HepG2 (cell line): Measurements from ENCODE around the gene QSOX2. TPM values are rescaled to one million over a fixed set of nuclear protein-coding genes. Genes with fewer than 3 reads are reported as not detected.

Experiments
- ATAC-seq: fragments of 200-7000 bp; cut with Tn5 transposase; 3 replicates; pipeline ENCODE4 v1.9.1; 2020; ENCODE audit warnings: mild to moderate bottlenecking, moderate library complexity
- BruUV-seq: library from RNA; stranded (reverse); fragments of 400-500 nt; replicated peaks from 2 replicates; lab custom pipeline; 2021; lab: Mats Ljungman, UMichigan
- CTCF ChIA-PET: fragments of 300-600 bp; formaldehyde crosslinking; extraction: SDS; loops from one replicate; lab custom pipeline; 2021; ENCODE audit warnings: low total read pairs, inconsistent platforms, low intra/inter-chr PET ratio; lab: Yijun Ruan, JAX
- POLR2A ChIA-PET: fragments of 350-600 bp; sonication (Branson Sonifier 250); formaldehyde crosslinking; loops from one replicate; lab custom pipeline; 2020; ENCODE audit warnings: antibody characterized with exemption, inconsistent platforms; lab: Yijun Ruan, JAX
- DNase-seq: peaks from one replicate; pipeline ENCODE4 v3.0.0-alpha.2; 2015; ENCODE audit warnings: low spot score
- FAIRE-seq: peaks from 3 replicates; lab custom pipeline; 2011; peaks lifted over from hg19 to GRCh38; lab: Jason Lieb, UNC
- H2AFZ ChIP-seq: one replicate; pipeline ENCODE4 v1.6.1; 2011; ENCODE audit warnings: low read length, inconsistent platforms
- H3K27ac ChIP-seq: fragments of 300-600 bp; 3 replicates; pipeline ENCODE4 v1.8.0; 2011; ENCODE audit warnings: mixed run types, mild to moderate bottlenecking, mixed read lengths, low read length, inconsistent platforms; ENCODE audit not compliant: insufficient read depth; ENCODE audit errors: extremely low read length
- H3K27me3 ChIP-seq, 2 experiments: fragments of 200-600 bp in 1 of 2; 2 replicates in 1 of 2; 3 replicates in 1 of 2; pipeline versions ENCODE4 v1.6.0 to v1.8.0; 2011; ENCODE audit warnings: low read length in 2 of 2, mild to moderate bottlenecking in 2 of 2, moderate library complexity in 2 of 2, inconsistent platforms in 1 of 2; ENCODE audit not compliant: insufficient read depth in 2 of 2, control insufficient read depth in 1 of 2
- H3K36me3 ChIP-seq, 2 experiments: fragments of 200-600 bp in 1 of 2; replicated peaks in 1 of 2; 2 replicates in 1 of 2; 3 replicates in 1 of 2; pipeline versions ENCODE4 v1.5.1 to v1.8.0; 2011; ENCODE audit warnings: low read length in 2 of 2, inconsistent platforms in 1 of 2; ENCODE audit not compliant: insufficient read depth in 2 of 2, control insufficient read depth in 1 of 2
- H3K4me1 ChIP-seq: 2 replicates; pipeline ENCODE4 v1.5.1; 2012; ENCODE audit warnings: low read length, inconsistent platforms; ENCODE audit not compliant: insufficient read depth
- H3K4me2 ChIP-seq: 2 replicates; pipeline ENCODE4 v1.6.0; 2011; ENCODE audit warnings: low read depth, low read length, inconsistent platforms
- H3K4me3 ChIP-seq, 3 experiments: fragments of 200-600 bp in 1 of 3; sonication (generic), shearing (Covaris generic) in 1 of 3; replicated peaks in 1 of 3; 2 replicates each; pipeline ENCODE4 v1.5.1; 2011 to 2016; ENCODE audit warnings: low read length in 3 of 3, inconsistent platforms in 2 of 3, low read depth in 2 of 3, mild to moderate bottlenecking in 2 of 3, control low read depth in 1 of 3, mixed read lengths in 1 of 3; ENCODE audit not compliant: insufficient read depth in 1 of 3
- H3K79me2 ChIP-seq: one replicate; pipeline ENCODE4 v1.6.1; 2011; ENCODE audit warnings: low read length, inconsistent platforms; ENCODE audit not compliant: insufficient read depth
- H3K9ac ChIP-seq: 2 replicates; pipeline ENCODE4 v1.6.0; 2011; ENCODE audit warnings: mild to moderate bottlenecking, low read depth, low read length, inconsistent platforms; ENCODE audit not compliant: insufficient read depth
- H3K9me3 ChIP-seq: 2 replicates; pipeline ENCODE4 v1.5.1; 2012; ENCODE audit warnings: mild to moderate bottlenecking, low read length
- H4K20me1 ChIP-seq: 2 replicates; pipeline ENCODE4 v1.6.0; 2011; ENCODE audit warnings: inconsistent platforms, mild to moderate bottlenecking, low read length, moderate library complexity; ENCODE audit not compliant: insufficient read depth
- FOXJ3 ChIP-seq: sonication (generic); formaldehyde crosslinking; IDR thresholded peaks from 2 replicates; pipeline ENCODE4 v1.4.0; 2020; ENCODE audit warnings: missing genetic modification reagents, mild to moderate bottlenecking, borderline replicate concordance
- IRF2 ChIP-seq: IDR thresholded peaks from 2 replicates; pipeline ENCODE4 v1.6.1; 2018; ENCODE audit warnings: missing genetic modification reagents, missing compliant biosample characterization
- MXI1 ChIP-seq: IDR thresholded peaks from 3 replicates; pipeline ENCODE4 v1.6.1; 2012; ENCODE audit warnings: low read depth, low read length, inconsistent platforms, borderline replicate concordance
- NCOR1 ChIP-seq: fragments of 200-600 bp; sonication (generic); IDR thresholded peaks from 2 replicates; pipeline ENCODE4 v1.7.0; 2017; ENCODE audit warnings: antibody characterized with exemption, low read length, borderline replicate concordance
- NRL ChIP-seq: sonication (generic); formaldehyde crosslinking; IDR thresholded peaks from 2 replicates; pipeline ENCODE4 v1.5.0; 2020; ENCODE audit warnings: missing genetic modification reagents, mild to moderate bottlenecking, moderate library complexity, borderline replicate concordance
- PATZ1 ChIP-seq: sonication (generic); formaldehyde crosslinking; IDR thresholded peaks from 2 replicates; pipeline ENCODE4 v1.4.0; 2020; ENCODE audit warnings: missing genetic modification reagents
- PHF8 ChIP-seq: sonication (generic); formaldehyde crosslinking; IDR thresholded peaks from 2 replicates; pipeline ENCODE4 v1.5.0; 2020; ENCODE audit warnings: missing genetic modification reagents
- RARA ChIP-seq: IDR thresholded peaks from 2 replicates; pipeline ENCODE4 v1.6.1; 2016; ENCODE audit warnings: missing genetic modification reagents, missing compliant biosample characterization
- ZBTB7B ChIP-seq: sonication (generic); formaldehyde crosslinking; IDR thresholded peaks from 2 replicates; pipeline ENCODE4 v1.4.0; 2020; ENCODE audit warnings: missing genetic modification reagents
- ZNF121 ChIP-seq: sonication (generic); formaldehyde crosslinking; IDR thresholded peaks from 2 replicates; pipeline ENCODE4 v1.5.0; 2020; ENCODE audit warnings: mild to moderate bottlenecking, missing genetic modification reagents
- ZNF20 ChIP-seq: sonication (generic); formaldehyde crosslinking; IDR thresholded peaks from 2 replicates; pipeline ENCODE4 v1.4.0; 2020; ENCODE audit warnings: mild to moderate bottlenecking, moderate library complexity, missing genetic modification reagents
- ZNF564 ChIP-seq: sonication (generic); formaldehyde crosslinking; IDR thresholded peaks from 2 replicates; pipeline ENCODE4 v1.8.1; 2023; ENCODE audit warnings: mild to moderate bottlenecking, missing genetic modification reagents
- ZNF687 ChIP-seq: sonication (generic); formaldehyde crosslinking; IDR thresholded peaks from 2 replicates; pipeline ENCODE4 v1.5.1; 2020; ENCODE audit warnings: mild to moderate bottlenecking, missing genetic modification reagents, moderate library complexity
- ZNF740 ChIP-seq: sonication (generic); formaldehyde crosslinking; IDR thresholded peaks from 2 replicates; pipeline ENCODE4 v1.4.0; 2020; ENCODE audit warnings: missing genetic modification reagents
- WGBS: methylation state at CpG from one replicate; pipeline ENCODE4 v1.1.6; 2017; ENCODE audit warnings: low lambda C conversion rate; 5-methylcytosine and 5-hydroxymethylcytosine counted together
- in situ Hi-C: cut with HindIII; loops from 2 replicates; pipeline ENCODE4 v1.10.0; 2017; ENCODE audit warnings: low pct_unique_long_range_greater_than_20kb; ENCODE audit not compliant: extremely low pct_ligation_motif_present
- intact Hi-C: fragments of 100-400 bp; cut with micrococcal nuclease; formaldehyde crosslinking; loops from one replicate; pipeline ENCODE4 v1.10.0; 2022; ENCODE audit not compliant: unreplicated experiment
- polyA plus RNA-seq, 8 experiments: library from polyadenylated mRNA; depleted of rRNA in 3 of 8; stranded (reverse) in 7 of 8; unstranded in 1 of 8; fragments of >200 nt; fragmentation: Illumina TruSeq in 4 of 8; extraction: Trizol in 4 of 8; gene quantifications; 2 replicates each; pipeline versions ENCODE4 v1.2.1 to v1.2.3, GENCODE V29; 2011 to 2016; ENCODE audit warnings: low read depth in 4 of 8, missing spikeins in 1 of 8, mixed read lengths in 1 of 8; ENCODE audit not compliant: insufficient read depth in 1 of 8
- total RNA-seq, 5 experiments: library from RNA; depleted of rRNA; stranded (reverse); fragments of >200 nt; fragmentation: Illumina TruSeq; extraction: Trizol; gene quantifications; 2 replicates each; pipeline ENCODE4 v1.2.3, GENCODE V29; 2016; ENCODE audit warnings: low read depth in 1 of 5
- TF ChIP-seq, protein P1 (sequence below): sonication (generic); formaldehyde crosslinking; IDR thresholded peaks from 2 replicates; pipeline ENCODE4 v1.4.0; 2020; ENCODE audit warnings: missing genetic modification reagents, mild to moderate bottlenecking, borderline replicate concordance

The QSOX2 gene
- total and polyA plus RNA-seq, 2 of the 13 experiments (the other 11 are each of a cell fraction or from before 2014, with no cell fraction given) = 27.1 to 42.1 TPM

DNA sequence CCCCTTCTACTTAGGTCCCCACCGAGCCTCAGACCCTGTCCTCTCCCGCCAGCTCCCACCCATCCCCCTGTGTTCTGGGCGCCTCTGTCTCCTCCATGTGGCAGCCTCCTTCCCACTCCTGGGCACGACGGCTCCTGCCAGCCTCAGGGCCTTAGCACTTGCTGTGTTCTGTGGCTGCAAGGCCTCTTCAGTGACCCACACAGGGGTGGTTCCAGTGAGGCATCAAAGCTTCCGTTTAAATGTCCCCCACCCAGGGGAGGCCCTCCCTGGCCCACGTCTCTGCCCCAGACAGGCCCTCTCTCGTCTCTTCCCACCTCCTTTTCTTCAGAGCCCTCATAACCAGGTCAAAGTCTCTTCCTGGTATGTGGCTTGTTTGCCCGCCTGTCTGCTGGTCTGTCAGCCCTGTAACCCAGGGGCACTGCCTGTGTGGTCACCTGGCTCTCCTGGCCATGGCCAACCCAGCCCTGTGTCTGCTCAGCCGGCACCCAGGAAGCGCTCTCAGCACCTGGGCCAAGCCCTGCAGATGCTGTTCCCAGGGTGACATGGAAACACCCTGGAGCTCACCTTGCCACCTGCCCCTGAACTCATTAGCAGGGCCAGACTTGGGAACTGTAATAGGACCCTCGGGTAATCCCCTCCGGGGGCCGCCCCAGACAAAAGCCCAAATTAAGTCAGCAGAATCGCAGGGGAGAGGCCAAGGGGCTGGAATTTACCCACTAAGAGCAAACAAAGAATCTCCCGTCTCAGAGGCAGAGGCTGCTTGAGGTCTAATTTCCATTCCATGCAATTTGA is 74.4 kb downstream of the QSOX2 start:
- Histone ChIP-seq H3K4me1 (peaks cover 47% of the 10 kb centered on the region), H3K9ac (no peak overlapping the region), H3K4me2 (peak overlapping the region; percentile 79), H3K79me2 (no peaks in the 10 kb centered on the region), H4K20me1 (no peaks in the 10 kb centered on the region), H3K27ac (peak overlapping the region; percentile 41), H3K27me3 (peaks cover 3 to 8% of the 10 kb centered on the region in 2 experiments; a peak in 4 of 5 replicates), H3K36me3 (no peaks in the 10 kb centered on the region), H3K9me3 (no peaks in the 10 kb centered on the region), H3K4me3 (peak overlapping the region in 1 of 3 experiments; percentile 62; a peak in 2 of 6 replicates), H2AFZ (no peak overlapping the region)
- DNase-seq (peak; percentile 76), FAIRE-seq (peak; percentile 58), ATAC-seq (peak; percentile 72)
- intact Hi-C loops = loop anchor here (2.0 kb wide), 1 partner anchor 52 kb away; no protein-coding TSS in a partner anchor
- POLR2A ChIA-PET = interaction anchor here (1.4 kb wide), 1 partner anchor 31 kb away, joined by 3 read pairs; no protein-coding TSS in a partner anchor
- 2% methylated on average over 14 of the region's 16 CpGs for WGBS
- BruUV-seq = no TSS peak
- CTCF ChIA-PET = interaction anchor here (1.6 to 1.9 kb wide), 2 partner anchors 55 to 113 kb away, joined by 6 to 7 read pairs; no protein-coding TSS in a partner anchor
- in situ Hi-C loops = loop anchor here (10.0 kb wide), 1 partner anchor 114 kb away; no protein-coding TSS in a partner anchor
- TF ChIP-seq, protein P1, sequence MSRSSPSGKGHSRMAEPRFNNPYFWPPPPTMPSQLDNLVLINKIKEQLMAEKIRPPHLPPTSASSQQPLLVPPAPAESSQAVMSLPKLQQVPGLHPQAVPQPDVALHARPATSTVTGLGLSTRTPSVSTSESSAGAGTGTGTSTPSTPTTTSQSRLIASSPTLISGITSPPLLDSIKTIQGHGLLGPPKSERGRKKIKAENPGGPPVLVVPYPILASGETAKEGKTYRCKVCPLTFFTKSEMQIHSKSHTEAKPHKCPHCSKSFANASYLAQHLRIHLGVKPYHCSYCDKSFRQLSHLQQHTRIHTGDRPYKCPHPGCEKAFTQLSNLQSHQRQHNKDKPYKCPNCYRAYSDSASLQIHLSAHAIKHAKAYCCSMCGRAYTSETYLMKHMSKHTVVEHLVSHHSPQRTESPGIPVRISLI = no peak
- TF ChIP-seq PATZ1 (peak; percentile 86), ZBTB7B (CRISPR knock-in tag) (peak; percentile 15; the same call in 1 of the 2 replicates), FOXJ3 (CRISPR knock-in tag) (no peak), IRF2 (CRISPR knock-in tag) (no peak), ZNF740 (CRISPR knock-in tag) (no peak), PHF8 (CRISPR knock-in tag) (0 out of 2 replicates have a peak, but pooled peaks have one; percentile 22), MXI1 (peak; percentile 9; the same call in 1 of the 3 replicates), NCOR1 (peak; percentile 27; the same call in 1 of the 2 replicates), RARA (CRISPR knock-in tag) (peak; percentile 67), ZNF687 (CRISPR knock-in tag) (peak; percentile 67), NRL (CRISPR knock-in tag) (0 out of 2 replicates have a peak, but pooled peaks have one; percentile 20), ZNF121 (CRISPR knock-in tag) (no peak), ZNF20 (CRISPR knock-in tag) (no peak), ZNF564 (CRISPR knock-in tag) (peak; percentile 28; the same call in 1 of the 2 replicates)
